ENCODE results near the gene HS6ST2.

Gene HS6ST2

DNA sequence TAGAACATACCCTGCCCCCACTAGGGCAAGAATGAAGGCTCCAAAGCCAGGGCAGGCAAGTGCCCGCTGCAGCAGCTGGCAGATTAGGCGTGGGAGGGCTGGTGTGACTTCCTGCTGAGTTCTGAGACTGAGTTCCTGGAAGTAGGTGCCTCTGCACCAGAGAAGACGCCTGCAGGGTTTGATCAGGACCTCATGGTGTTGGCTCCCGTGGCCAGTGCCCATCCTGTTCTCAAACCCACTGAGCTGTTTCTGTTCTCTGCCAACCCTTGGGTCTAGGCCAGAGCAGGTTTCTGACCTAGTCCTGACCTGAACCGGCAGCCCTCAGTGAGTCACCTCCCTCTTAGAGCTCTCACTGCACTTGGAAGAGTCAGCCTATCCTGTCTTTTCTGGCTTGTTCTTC is 220.7 kb downstream of the HS6ST2 start:
- no peak for DNase-seq

DNA sequence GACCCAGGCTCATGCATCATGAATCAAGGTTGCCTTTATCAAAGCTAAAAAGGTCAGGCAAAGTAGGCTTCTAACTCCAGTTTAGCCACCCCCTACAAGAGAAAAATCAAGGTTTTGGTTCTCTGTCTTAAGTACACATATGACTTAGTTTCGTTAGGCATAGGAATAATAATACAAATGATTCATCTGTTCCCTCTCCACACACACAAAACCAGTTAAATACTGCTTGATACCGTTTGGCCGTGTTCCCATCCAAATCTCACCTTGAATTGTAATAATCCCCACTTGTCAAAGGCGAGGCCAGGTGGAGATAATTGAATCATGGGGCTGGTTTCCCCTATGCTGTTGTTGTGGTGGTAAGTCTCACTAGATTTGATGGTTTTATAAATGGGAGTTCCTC is 226.2 kb downstream of the HS6ST2 start:
- DNase-seq = no peak

DNA sequence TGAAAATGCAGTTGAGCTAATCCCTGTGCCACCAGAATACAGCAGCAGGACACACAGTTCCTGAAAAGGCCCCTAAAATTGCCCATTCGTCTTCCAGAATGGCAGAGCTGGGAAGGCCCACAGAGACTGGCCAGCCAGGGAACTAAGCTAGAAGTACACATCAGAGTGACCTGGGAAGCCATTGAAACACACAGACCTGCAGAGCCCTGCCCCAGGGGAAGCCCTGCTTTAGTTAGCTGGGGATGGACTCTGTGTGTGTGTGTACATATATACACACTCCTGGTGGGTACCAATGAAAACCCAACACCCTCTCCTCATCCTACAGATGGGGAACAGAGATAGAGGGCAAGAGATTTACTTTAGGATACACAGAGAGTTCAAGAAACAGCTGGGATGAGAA is 227.7 kb downstream of the HS6ST2 start:
- no peak for DNase-seq

DNA sequence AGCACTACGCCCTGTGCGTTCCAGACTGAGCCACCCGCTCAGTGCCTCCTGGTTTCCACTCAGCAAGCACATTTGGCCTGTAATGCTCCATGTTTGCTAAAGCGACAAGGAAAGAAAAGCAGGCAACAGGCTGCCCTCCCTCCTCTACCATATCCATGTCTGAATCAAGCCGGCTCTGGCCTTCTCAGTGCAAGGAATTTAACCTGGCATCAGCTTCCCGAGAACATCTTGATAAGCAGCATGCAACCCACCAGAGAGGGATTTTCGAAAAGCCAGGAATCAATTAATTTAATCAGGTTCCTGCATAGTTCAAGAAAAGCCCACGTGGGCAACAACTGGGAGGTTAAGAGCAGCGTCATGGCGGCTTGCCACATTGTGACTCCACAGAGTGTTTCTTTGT is 228.2 kb downstream of the HS6ST2 start:
- no peak for DNase-seq

DNA sequence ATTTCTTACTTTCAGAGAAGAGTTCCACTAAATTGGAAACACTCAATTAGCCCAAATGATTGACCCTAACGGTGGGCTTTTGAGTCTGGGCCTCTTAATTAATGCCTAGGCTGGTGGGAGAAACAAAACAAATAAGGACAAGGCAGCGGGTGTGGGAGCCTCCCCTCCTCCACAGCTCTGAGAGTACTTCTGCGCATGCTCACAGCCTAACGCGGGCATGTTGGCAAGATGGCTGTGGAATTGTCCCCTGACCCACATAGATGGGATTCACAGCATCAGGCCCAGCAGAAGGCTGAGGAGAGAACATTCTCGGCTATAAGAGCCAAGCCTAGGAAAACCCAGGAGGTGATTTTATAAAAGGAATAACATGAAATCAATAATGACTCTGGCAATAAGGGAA is 230.1 kb downstream of the HS6ST2 start:
- no peak for DNase-seq

DNA sequence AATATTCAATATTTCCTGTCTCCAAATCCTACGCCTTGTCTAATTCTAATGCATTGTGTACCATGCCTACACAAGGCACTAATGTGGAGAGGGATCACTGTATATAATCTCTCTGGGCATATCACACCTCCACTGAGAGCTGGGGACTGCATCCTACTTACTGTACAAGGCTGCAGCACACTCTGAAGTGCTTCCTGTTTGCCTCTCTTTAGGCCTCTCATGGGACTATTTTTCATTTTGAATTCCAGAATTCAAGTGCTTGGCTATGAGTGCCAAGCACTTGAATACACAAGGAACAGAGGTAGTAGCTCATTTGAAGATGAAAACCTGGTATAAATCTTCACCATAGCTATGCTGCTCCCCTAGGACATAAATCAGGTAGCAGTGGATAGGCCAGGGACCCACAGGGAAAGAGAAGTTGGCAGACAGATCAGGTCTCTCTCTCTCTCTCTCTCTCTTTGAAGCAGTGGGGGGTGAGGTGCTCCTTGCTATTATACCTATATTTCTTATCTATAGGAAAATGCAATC is 239.9 kb downstream of the HS6ST2 start:
- DNase-seq = no peak

DNA sequence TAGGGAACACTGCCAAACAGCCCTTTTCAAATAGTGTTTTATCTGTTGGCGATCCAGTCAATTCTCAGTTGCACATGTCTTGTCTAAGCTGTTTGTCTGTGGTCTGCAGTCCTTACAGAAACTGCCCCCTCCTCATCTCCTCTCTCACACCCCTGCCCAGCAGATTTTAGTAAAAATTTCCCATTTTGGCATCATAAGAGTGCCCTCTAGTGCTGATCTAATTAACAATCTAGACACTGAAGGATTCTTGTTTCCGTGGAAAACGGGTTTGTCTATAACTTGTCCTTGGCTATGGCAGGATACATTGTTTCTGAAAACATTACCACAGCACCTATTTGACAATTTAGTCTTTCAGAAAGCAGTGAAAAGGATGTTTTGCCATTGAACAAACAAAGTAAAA is 242.4 kb downstream of the HS6ST2 start:
- no peak for DNase-seq

DNA sequence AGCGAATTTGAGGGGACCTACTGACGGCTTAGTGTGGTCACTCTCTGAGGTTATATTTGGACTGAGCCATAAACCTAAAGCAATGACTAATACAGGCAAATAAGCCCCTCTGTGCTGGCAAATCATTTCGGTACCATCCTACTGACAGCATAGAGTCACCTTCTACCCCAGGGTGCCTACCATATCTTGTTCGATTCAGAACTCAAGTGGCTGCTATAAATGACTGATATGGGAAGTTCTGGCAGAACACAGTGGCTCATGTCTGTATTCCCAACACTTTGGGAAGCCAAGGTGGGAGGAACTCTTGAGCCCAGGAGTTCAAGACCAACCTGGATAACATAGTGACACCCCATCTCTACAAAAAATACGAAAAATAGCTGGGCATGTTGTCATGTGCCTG is 243.5 kb downstream of the HS6ST2 start:
- DNase-seq = no peak

DNA sequence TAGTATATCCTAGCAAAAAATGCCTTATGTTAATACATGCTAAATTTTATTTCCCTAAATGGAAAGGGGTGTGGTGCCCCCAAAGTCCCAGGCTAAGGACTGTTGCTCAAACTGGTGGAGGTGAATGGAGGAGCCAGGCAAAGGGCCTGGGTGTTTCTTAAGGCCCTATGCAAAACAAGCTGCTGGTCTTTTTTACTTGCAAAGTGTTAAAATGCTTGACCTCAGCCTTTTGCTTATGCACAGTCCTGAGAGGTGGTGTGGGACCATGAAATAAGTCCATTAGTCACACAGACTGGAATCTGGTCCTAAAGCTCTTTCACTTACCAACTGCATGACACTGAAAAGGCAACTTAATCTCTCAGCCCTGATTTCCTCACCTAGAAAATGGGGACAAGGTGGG is 246.1 kb downstream of the HS6ST2 start:
- DNase-seq = no peak

DNA sequence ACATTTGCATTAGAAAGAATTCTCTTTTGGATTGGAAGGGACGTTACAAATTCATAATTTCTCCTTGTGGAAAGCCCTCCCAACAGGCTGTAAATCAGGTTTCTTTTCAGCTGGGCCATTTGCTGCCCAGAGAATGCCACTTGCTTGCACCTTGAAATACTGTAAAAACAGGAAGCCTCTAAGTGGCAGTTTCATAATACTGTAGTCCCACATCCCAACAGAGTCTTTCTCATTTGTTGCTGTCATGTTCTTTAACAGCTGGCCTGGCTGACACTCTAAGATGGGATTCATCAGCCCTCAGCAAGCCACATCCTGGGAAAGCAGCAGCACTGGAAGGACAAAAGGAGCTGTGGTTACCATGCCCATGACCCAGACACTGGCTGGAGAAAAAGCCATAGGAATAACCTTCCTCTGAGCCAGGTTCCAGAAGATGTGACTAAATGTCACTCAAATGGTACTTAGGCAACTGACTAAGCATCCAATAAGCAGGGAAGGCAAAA is 247.7 kb downstream of the HS6ST2 start:
- no peak for DNase-seq

DNA sequence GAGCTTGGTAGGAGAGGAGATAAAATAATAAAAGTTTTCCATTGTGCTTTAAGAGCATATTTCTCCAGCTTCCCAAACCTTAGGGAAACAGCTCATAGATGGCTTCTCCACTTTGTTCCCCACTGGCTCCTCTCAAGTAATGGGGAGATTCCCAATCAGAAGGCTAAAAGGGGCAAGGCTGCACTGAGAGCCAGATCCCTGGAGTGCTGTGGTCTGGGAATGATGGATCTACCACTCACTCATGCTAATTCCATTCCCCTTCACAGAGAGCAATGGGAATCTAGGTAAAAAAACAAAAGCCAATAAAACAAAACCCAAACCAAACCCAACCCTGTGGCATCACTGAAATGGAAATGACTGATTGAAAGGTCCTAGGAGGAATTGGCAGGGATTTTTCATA is 249.9 kb downstream of the HS6ST2 start:
- DNase-seq = no peak

DNA sequence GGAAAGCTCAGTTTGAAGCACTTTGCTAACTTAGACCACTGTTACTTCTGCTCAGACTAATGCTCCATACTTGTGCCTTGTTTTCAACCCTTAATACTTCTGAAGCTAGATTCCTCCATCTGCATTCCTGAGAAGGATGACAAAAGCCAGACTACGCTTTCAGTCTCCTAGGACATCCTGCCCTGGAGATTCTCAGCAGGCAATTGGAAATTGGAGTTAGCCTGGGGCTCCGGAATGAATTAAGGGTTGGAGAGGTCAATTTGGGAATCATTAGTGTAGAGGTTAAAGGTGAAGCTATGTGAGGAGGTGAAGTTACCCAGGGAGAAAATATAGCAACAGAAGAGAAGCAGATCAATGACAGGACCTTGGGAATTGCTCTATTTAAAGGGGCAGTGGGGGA is 253.7 kb downstream of the HS6ST2 start:
- DNase-seq = no peak

DNA sequence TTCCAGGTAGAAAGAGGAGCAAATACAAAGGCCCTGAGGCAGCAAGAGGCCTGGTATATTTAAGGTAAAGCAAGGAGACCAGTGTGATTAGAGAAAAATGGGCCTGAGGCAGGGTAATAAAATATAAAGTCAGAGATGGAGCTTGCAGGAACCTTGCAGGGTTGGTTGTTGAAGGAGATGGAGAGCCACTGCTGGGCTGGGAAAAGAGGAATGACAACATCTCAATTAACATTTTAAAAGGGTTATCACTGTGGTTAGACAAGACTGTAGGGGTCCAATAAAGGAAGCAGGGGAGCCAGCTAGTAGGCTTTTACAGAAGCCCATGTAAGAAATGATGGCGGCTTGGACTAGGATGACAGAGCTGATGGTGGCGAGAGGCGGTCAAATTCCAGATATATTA is 264.0 kb downstream of the HS6ST2 start:
- no peak for DNase-seq

DNA sequence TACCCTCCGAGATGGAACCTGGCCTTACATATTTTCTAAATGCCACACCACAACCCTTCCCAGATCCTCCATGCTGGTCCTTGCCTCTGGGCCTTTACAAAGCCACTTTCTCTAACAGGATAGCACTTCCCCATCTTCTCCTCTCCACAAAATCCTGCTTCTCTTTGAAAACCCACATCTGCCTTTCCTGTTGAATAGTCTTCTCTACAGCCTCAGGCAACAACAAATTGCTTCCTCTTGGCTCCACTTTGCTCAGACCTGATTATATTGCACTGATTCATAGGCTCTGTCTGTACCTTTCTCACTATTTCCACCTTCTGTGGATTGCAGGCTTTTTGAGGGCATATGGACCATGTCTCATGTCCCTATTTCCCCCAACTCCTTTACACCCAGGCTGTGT is 265.9 kb downstream of the HS6ST2 start:
- DNase-seq = no peak

DNA sequence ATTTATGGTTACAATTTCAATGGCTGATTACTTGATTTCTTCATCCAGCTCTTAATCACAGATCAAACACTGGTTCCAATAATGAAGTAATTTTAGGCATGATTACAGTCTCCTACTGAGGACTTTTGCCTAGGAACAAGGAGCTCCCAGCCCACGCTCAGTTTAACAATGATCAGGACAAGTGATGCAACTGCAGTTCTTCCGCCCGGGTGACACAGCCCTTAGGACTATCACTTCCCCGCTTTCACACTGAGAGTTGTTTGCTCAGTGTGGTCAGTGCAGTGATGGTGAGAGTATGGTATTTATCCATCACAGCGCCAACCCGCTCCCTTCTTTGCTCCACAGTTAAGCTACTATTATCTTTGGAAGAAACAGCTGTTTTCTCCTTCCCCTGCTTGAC is 266.4 kb downstream of the HS6ST2 start:
- DNase-seq = no peak

DNA sequence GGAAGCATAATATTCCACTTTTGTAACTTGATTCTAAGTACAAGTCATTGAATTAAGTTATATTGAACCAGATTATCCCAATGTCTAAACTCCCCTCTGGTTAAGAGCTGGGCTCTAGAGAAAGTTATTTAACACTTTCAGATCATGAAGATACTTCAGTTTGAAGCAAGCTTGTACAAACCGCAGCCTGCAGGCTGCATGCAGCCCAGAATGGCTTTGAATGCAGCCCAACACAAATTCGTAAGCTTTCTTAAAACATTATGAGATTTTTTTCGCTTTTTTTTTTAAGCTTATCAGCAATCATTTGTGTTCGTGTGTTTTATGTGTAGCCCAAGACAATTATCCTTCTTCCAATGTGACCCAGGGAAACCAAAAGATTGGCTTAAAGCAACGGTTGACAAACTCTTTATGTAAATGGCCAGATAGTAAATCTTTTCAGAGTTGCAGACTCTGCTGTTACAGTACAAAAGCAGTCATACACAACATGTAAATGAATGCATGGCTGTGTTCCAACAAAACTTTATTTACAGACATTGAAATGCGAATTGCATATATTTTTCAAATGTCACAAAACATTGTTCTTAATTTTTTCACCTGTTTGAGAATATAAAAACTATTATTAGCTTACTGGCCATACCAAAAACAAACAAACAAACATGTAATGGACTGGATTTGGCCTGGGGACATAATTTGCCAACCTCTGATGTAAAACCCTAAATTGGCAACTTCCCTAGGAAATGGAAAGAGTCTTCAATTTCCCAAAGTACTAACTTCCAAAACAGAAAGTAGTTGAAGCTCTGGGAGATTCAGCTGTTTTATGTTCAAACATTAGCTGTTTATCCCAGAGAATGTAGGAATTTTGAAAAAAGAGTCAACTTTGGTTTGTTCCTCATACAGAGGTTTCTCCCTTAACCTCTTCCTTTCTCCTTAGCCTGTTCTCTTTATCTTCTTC is 268.5 kb downstream of the HS6ST2 start:
- no peak for DNase-seq

DNA sequence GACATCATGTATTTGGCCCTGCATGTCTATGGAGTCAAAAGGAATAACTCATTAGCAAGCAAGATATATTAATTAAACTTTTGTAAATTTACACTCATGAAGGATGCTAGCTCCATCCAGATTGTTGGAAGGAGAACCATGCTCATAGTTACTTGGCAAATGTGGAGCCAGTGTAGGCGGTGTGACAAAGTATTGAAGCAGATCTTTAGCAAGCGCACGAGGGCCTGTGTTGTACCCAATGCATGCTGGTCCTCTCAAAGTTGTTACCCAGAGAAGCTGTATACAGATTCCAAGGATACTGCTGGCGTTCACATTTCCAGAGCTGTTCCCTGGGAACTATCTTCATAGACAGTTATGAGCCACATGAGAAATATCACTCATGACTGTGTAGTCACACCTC is 273.2 kb downstream of the HS6ST2 start:
- DNase-seq = no peak

DNA sequence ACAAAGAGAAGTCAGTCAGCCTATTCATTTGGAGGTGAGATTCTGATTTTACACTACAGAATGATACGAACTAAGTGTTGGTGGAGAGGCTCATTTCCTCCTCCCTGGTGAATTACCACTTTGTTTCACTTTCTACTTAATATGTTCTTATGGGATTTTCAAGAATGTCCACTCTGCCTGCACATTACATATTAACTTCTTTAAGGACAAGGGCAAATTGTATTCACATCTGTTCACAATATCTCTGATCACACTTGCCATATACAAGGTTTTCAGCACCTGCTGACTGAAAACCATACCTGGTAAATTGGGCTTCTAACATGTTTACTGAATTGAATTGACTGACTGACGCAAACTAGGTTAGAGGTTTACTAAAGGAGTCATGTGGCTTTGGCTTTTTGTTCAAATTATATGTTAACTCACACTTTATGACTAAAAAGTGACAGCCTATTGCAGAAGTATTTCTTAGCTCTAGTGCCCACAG is 281.2 kb downstream of the HS6ST2 start:
- DNase-seq = no peak

DNA sequence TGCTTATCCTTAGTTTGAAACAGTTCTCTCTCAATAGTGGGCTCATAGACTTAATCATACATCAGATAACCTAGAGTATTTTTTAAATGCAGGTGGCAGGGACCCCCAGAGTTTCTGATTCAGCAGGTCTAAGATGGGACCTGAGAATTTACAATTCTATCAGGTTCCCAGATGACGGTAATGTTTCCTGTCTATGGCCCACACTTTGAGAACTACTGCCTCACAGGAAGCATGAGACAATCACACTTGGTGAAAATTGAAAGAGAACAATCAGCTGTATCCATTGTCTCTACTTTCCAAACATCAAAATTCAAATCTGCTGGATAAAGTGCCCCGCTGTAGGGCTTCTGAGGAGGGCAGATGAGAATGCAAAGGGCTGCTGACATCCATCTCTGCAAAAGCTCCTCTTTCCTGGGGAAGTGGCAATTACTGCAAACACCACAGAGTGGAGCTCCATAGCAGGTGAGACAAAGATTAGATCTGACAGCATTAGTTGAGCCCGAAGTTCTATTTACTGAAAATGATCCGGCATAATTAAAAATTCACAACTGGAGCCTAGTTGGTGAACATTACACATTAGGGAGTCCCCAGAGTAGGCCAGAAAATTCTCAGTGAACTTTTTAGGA is 281.8 kb downstream of the HS6ST2 start:
- DNase-seq = no peak

DNA sequence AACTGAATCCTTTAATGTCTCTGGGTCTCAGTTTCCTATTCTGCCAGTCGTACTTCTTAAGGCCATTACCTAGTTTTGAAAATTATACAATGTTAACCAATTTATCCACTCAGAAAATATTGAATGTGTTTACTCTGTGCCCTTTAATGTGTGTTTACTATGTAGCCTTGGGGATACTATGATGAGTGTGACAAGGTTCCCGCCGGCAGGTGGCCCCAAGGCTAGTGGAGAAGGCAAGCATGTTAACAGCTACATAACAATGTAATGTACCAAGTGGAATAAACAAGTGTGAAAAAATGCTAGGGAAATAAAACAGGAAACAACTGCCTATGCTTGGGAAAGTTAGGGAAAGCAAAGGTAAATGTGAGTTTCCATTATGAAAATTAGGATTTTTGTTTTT is 282.3 kb downstream of the HS6ST2 start:
- no peak for DNase-seq

DNA sequence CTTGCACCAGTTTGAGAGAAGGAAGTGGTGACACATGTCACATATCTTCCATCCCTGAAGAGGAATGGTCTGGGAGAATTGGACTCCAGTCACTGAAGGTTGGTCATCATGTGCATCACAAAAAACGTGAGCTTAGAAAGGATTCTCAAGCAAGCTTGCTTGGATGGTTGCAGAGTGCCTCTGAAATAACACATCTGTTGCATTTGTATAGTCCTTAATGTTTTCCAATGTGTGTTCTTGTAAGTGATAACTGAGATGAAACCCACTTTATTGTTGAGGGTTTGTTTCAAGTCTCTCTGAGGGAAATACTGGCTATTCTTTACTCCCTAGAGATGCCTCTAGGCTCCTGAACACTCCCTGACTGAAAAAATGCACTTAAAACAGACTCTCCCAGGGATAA is 285.1 kb downstream of the HS6ST2 start:
- DNase-seq = no peak

DNA sequence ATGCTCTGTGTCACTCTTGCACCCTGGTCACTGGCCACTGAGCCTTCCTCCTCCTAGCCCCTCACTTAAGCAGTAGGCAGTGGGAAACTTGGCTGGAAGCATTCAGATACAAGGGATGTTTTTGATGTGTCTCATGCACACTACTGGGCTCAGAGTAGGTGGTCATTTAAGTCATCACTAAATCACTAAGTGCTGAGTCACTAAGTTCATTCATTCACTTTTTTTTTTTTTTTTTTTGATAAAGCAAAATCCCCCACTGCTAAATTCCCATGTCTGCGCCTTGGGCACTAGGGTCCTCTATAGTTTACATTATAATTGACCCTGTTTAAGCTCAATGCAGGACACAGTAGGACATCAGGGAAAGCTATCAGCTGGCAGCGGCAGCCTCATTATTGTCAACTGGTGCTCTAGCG is 287.2 kb downstream of the HS6ST2 start:
- DNase-seq = no peak

DNA sequence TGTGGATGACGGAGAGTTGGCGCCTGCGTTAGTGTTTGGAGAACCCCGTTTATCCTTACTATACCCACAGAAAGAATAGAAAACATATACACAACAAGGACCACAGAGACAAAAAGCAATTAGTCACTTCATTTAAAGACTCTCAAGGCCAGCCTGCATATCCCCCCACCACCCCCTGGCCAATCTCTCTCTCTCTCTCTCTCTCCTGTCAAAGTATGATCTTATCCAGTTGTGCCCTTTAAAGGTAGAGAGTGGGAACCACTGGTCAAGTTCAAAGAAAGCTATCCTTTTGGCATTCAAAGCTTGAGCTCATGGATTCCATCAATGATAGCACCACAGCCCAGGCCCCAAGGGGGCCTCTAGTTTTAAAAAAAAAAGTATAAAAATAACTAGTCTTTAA is 289.3 kb downstream of the HS6ST2 start:
- no peak for DNase-seq

DNA sequence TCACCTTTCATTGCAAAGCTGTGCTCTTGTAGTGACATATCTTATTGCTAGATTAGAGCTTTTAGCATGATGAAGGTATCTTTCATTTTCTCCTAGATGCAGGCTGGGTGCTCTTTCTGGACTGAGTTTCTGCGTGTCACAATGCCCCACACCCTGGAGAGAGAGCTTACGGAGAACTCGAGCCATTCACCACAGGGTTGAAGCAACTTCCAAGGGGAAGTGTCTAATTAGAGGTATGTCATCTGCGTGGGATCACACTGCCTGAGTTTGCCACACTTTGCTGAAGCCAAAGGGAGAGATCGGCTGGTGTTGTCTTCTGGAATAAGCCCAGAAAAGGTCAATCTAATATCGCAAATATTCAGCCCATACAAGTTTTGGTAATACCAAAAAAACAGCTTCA is 290.3 kb downstream of the HS6ST2 start:
- DNase-seq = no peak

Data from SHP77 treated with DMSO at 0.1 percent for 48 hours (cell line).